Measurements from ENCODE around the gene SPZ1.
"Not testable (repeated sequence)": the region's sequence is repeated elsewhere in the genome, so short reads cannot be mapped to it uniquely, and the experiment has no call there.

Gene SPZ1

GRCh38 chr5:80339116-80339515 is 19.3 kb downstream of the SPZ1 start:
- no peak for DNase-seq (ENCODE audit: low read depth in 2 of 2)

GRCh38 chr5:80341016-80341775 is 21.4 kb downstream of the SPZ1 start:
- no peak for DNase-seq (ENCODE audit: low read depth in 2 of 2)

GRCh38 chr5:80343067-80343466 is 23.3 kb downstream of the SPZ1 start:
- DNase-seq (ENCODE audit: low read depth in 2 of 2) = no peak

GRCh38 chr5:80346055-80346454 is 26.3 kb downstream of the SPZ1 start:
- DNase-seq (ENCODE audit: low read depth in 2 of 2) = no peak

- no peak for DNase-seq (ENCODE audit: low read depth in 2 of 2)
Measured at GRCh38 chr5:80348171-80348570, 28.4 kb downstream of the SPZ1 start.

GRCh38 chr5:80351019-80351418 is 31.2 kb downstream of the SPZ1 start:
- DNase-seq (ENCODE audit: low read depth in 2 of 2) = not testable (repeated sequence)

GRCh38 chr5:80355686-80356085 is 35.9 kb downstream of the SPZ1 start:
- no peak for DNase-seq (ENCODE audit: low read depth in 2 of 2)

- no peak for DNase-seq (ENCODE audit: low read depth in 2 of 2)
Measured at GRCh38 chr5:80357671-80358070, 37.9 kb downstream of the SPZ1 start.

- no peak for DNase-seq (ENCODE audit: low read depth in 2 of 2)
Measured at GRCh38 chr5:80360914-80361444, 41.2 kb downstream of the SPZ1 start.

- DNase-seq (ENCODE audit: low read depth in 2 of 2) = no peak
Measured at GRCh38 chr5:80364892-80365291, 45.1 kb downstream of the SPZ1 start.

GRCh38 chr5:80368661-80369480 is 49.1 kb downstream of the SPZ1 start:
- DNase-seq (ENCODE audit: low read depth in 2 of 2) = no peak

- DNase-seq (ENCODE audit: low read depth in 2 of 2) = no peak
Measured at GRCh38 chr5:80369521-80369920, 49.7 kb downstream of the SPZ1 start.

- no peak for DNase-seq (ENCODE audit: low read depth in 2 of 2)
Measured at GRCh38 chr5:80370390-80370789, 50.6 kb downstream of the SPZ1 start.
